B cell (primary cell): ENCODE data around the gene PLEKHH1.

Experiments
- EZH2 ChIP-seq: IDR thresholded peaks from 2 replicates; pipeline ENCODE4 v1.6.1; 2012; ENCODE audit warnings: borderline replicate concordance, low read depth, mild to moderate bottlenecking, moderate library complexity, low read length; ENCODE audit not compliant: insufficient read depth, poor library complexity, severe bottlenecking
- TF ChIP-seq, protein P1 (sequence below): fragments of 200-600 bp; IDR thresholded peaks from one replicate; pipeline ENCODE4 v1.8.0; 2022; ENCODE audit warnings: antibody characterized with exemption, mild to moderate bottlenecking

DNA sequence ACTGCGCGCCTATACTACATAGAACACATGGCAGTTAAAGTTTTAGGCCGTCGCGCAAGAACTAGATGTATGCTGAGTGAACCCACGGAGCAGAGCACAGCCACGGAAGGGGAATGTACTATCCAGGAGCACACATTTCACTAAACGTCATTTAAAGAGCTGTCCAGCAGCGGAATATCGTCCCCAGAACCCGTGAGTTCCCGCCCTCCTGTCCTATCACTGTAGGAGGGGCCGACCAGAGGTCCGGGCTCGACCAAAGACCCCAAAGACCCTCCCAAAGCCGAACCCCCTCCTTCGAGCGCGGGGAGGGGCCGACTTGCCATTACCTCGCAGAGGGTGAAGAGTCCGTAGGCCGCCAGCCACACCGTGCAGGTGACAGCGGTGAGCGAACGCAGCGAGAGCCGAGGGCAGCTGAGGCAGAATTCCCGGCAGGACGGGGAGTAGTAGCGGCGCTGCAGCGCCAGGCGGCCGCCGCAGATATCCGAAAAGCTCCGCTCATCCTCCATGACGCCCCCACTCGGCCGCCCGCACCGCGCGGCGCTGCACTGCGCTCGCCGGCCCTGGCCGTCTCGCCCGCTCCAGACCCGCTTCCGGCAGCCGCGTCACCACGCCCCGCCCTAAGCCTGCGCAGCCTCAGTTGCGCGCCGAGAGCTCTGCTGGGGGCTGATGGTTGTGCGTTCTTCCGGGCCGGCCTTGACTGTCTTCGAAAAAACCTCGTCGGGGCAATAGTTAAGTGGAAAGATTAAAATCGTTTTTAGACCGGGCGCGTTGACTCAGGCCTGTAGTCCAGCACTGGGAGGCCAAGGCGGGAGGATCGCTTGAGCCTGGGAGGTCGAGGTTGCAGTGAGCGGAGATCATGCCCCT lies 66.8 kb downstream of the PLEKHH1 start, which contains the start of gene PIGH:
- TF ChIP-seq, protein P1, sequence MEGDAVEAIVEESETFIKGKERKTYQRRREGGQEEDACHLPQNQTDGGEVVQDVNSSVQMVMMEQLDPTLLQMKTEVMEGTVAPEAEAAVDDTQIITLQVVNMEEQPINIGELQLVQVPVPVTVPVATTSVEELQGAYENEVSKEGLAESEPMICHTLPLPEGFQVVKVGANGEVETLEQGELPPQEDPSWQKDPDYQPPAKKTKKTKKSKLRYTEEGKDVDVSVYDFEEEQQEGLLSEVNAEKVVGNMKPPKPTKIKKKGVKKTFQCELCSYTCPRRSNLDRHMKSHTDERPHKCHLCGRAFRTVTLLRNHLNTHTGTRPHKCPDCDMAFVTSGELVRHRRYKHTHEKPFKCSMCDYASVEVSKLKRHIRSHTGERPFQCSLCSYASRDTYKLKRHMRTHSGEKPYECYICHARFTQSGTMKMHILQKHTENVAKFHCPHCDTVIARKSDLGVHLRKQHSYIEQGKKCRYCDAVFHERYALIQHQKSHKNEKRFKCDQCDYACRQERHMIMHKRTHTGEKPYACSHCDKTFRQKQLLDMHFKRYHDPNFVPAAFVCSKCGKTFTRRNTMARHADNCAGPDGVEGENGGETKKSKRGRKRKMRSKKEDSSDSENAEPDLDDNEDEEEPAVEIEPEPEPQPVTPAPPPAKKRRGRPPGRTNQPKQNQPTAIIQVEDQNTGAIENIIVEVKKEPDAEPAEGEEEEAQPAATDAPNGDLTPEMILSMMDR = peak; percentile 82
- TF ChIP-seq EZH2 = no peak
